HG03457 (cell line): Measurements from ENCODE around the gene RBMS3.
"Not testable (repeated sequence)": the region's sequence is repeated elsewhere in the genome, so short reads cannot be mapped to it uniquely, and the experiment has no call there.

Experiments
- ATAC-seq: cut with Tn5 transposase; IDR thresholded peaks from one replicate; pipeline ENCODE4 v1.9.1; 2021; ENCODE audit warnings: moderate number of reproducible peaks; ENCODE audit not compliant: unreplicated experiment

Gene RBMS3

GRCh38 chr3:29280404-29281093, at the start of gene RBMS3:
TSS of gene RBMS3 (plus strand) at chr3:29281071.
- ATAC-seq = no peak

GRCh38 chr3:29233126-29233525, 47.7 kb upstream of the RBMS3 start:
- ATAC-seq = not testable (repeated sequence)

- no peak for ATAC-seq
Measured at GRCh38 chr3:29236146-29236840, 44.6 kb upstream of the RBMS3 start.

GRCh38 chr3:29239376-29239775, 41.5 kb upstream of the RBMS3 start:
- ATAC-seq = no peak

GRCh38 chr3:29240248-29240647, 40.6 kb upstream of the RBMS3 start:
- no peak for ATAC-seq

GRCh38 chr3:29240887-29241286, 40.0 kb upstream of the RBMS3 start:
- no peak for ATAC-seq

- no peak for ATAC-seq
Measured at GRCh38 chr3:29241855-29242254, 39.0 kb upstream of the RBMS3 start.

- ATAC-seq = no peak
Measured at GRCh38 chr3:29242296-29242695, 38.6 kb upstream of the RBMS3 start.

GRCh38 chr3:29245441-29245840, 35.4 kb upstream of the RBMS3 start:
- no peak for ATAC-seq

GRCh38 chr3:29247088-29247745, 33.7 kb upstream of the RBMS3 start:
- ATAC-seq = no peak

- ATAC-seq = no peak
Measured at GRCh38 chr3:29249829-29250345, 31.0 kb upstream of the RBMS3 start.

- no peak for ATAC-seq
Measured at GRCh38 chr3:29255854-29256696, 24.8 kb upstream of the RBMS3 start.

- ATAC-seq = no peak
Measured at GRCh38 chr3:29258161-29258560, 22.7 kb upstream of the RBMS3 start.

GRCh38 chr3:29261119-29261518, 19.8 kb upstream of the RBMS3 start:
- ATAC-seq = no peak

GRCh38 chr3:29263476-29263875, 17.4 kb upstream of the RBMS3 start:
- no peak for ATAC-seq

- no peak for ATAC-seq
Measured at GRCh38 chr3:29265509-29266072, 15.3 kb upstream of the RBMS3 start.

- ATAC-seq = no peak
Measured at GRCh38 chr3:29267226-29267625, 13.6 kb upstream of the RBMS3 start.

GRCh38 chr3:29268651-29269050, 12.2 kb upstream of the RBMS3 start:
- ATAC-seq = no peak

- ATAC-seq = no peak
Measured at GRCh38 chr3:29270752-29271151, 10.1 kb upstream of the RBMS3 start.

GRCh38 chr3:29271475-29271874, 9.4 kb upstream of the RBMS3 start:
- ATAC-seq = no peak

- no peak for ATAC-seq
Measured at GRCh38 chr3:29274667-29275066, 6.2 kb upstream of the RBMS3 start.
